GM18508 (cell line): ENCODE measurements around the gene MN1.

Experiments
- ATAC-seq: cut with Tn5 transposase; IDR thresholded peaks from one replicate; pipeline ENCODE4 v1.9.1; 2021; ENCODE audit warnings: moderate number of reproducible peaks; ENCODE audit not compliant: insufficient read depth, unreplicated experiment

MN1 gene

GRCh38 chr22:27801616-27802345 lies at the start of gene MN1:
Gene MN1, minus strand, starts transcription at chr22:27801756. Its CDS starts 1,213 bp downstream, at chr22:27800543.
- ATAC-seq: no peak

DNA sequence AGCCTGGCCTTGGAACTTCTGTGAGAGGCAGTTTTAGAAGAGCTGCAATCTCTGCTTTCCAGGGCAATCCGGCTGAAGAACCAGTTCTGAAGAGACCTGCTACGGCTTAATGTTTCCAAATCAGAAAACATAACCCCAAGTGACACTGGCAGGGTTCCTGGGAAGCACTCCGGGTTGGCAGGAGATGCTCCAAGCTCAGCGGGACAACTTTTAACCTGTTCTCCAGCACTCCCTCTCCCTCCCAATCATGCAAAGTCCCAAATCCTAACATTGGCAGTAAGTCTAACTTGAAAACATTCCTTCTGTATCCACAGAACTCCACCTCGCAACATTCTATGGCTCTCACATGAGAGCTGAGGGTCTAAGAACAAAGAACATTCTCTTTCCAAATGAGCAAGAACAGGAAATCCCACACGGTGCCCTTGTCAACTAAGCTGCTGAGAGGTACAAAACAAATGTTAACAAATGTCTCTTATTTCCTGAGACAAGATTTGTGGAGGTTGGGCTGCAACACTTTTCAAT lies 48.5 kb upstream of the MN1 start:
- no peak for ATAC-seq

DNA sequence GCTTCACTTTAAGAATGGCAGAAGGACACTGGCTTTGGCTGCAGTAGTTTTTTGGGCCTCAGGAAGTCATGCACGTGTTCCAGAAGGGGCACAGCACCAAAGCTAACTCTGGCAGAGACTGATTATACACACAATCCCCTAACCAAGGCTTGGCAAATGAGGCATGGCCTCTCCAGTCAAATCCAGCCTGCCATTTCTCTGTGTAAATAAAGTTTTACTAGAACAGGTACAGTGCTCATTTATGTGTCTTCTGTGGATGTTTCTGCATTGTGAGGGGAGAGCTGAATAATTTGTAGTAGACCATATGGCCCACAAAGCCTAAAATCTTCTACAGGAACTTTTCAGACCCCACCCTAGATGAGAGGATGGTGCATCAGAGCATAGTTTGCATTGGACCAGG lies 46.4 kb upstream of the MN1 start:
- ATAC-seq: no peak

- ATAC-seq: no peak
Observed at GRCh38 chr22:27846910-27847309, 45.4 kb upstream of the MN1 start.

DNA sequence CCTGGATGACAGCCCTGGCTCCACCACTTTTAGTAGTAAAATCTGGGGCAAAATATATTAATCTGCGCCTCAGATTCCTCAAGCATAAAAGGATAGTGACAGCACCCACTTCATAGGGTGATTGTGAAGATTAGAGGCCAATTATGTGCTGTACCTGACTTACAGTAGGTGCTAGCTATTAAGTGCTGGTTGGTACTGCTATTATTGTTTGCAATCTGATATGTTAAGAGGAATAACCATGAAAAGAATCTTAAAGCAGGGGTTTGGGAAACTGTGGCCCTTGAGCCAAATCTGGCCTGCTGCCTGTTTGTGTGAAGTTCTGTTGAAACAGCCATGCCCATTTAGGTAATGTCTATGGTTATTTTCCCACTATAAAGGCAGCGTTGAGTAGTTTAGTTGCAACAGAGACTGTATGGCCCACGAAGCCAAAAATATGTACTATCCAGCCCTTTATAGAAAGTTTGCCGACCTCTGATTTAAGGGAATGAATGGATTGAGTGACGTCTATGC lies 44.7 kb upstream of the MN1 start:
- ATAC-seq: no peak

DNA sequence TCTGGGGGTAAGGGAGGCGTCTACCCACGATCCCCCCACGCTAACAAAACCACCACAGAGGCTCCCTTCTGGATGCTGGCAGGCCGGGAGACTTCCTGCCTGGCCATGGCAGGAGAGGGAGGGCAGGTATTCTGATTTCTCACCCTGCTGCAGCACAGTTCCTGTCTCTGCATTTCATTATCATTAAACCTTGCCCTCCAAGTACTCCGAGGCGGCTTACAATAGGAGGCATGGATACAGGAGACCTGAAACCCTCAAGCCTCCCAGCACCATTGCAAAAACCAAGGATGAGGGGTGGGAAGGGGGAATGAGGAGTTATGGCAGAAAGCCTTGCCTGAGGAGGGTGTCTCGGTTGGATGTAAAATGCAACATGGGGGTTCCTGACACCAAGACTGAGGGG lies 44.1 kb upstream of the MN1 start:
- ATAC-seq: no peak

DNA sequence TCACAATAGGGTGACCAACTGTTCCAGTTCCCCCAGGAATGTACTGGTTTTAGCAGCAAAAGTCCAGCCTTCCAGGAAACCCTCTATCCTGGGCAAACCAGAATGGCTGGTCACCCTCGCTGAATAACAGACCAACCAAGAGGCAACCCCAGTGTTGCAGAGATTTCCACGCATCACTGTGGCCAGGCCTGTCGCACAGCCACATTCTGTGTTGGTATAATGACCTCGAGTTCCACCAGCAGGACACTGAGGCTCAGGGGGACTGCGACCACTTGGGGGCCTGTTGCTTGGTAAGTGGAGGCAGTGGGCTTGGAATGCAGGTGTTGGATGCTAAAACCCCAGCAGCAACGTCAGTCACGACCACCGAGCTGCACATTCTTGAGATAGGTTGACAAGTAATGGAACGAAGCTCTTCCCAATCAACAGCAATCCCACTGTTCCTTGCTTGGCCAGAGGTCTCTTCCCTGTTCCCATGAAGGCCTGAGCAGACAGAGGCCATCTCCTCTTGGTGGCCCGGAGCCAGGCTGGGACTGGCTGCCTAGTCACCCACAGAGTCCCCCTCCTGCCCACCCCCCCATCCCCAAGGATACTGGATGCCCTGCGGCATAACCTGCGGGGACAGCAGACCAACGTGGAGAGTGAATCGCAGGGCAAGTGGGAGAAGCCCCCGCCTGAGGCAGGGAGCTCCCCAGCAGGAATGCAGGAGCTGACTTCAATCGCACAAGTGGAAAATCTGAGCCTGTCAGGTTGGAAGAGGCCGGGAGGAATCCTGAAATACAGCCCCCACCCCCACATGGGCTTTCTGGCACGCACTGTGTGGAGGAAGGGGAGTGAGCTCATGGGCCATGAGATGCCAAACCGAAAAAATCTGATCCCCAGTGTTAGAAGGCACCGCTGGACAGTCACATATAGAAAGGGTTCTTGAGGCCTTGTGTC lies 43.4 kb upstream of the MN1 start:
- no peak for ATAC-seq

DNA sequence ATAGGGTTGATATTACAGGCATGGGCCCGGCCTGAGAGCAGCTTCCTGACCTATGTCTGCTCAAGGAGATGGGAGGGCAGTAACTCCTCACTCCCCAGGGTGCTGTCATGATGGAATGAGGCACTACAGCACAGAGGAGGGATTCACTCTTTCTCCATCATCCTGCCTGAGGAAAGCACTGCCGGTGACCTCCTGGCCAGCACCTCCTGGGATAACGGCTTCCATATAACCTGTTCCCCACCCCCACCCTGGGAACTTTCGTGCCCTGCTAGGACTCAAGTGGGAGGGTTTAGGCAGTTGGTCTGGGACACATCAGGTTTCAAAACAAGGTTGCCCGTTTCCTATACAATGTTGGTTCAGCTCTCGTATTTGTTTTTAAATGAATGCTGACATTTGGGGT lies 42.7 kb upstream of the MN1 start:
- ATAC-seq: no peak

- ATAC-seq: no peak
Observed at GRCh38 chr22:27843441-27843840, 41.9 kb upstream of the MN1 start.

GRCh38 chr22:27842669-27843431 lies 41.3 kb upstream of the MN1 start:
- no peak for ATAC-seq

DNA sequence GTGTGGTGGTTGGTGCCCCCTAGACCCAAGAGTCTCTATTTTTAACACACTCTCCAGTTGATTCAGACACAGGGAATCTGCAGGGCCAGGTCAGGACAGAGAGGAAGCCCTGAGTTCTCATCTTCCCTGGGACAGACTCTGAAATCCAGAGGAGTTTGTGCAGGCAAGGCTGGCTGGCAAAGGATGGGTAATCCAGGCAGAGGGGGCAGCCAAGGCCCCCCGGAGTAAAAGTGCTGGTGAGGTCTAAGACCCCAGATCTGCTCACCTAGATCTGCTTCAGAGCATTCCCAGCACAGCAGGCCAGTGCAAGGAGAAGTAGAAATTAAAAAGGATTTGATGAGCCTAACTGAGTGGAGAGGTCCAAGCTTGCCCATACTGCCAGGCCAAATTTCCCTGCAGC lies 40.6 kb upstream of the MN1 start:
- no peak for ATAC-seq

DNA sequence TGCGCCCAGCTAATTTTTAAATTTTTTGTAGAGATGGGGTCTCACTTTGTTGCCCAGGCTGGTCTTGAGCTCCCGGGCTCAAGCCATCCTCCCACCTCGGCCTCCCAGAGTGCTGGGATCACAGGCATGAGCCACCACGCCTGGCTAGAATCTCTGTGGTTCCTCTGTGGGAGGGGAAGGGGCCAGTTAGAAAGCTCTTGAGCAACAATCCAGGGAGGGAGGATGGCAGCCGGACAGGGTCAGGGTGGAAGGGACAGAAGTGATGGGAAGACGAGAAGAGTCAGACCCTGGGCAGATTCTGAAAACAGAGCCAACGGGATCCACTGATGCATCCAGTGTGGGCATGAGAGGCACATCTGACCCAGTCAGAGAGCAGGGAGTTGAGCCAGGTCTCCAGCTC lies 38.9 kb upstream of the MN1 start:
- no peak for ATAC-seq

DNA sequence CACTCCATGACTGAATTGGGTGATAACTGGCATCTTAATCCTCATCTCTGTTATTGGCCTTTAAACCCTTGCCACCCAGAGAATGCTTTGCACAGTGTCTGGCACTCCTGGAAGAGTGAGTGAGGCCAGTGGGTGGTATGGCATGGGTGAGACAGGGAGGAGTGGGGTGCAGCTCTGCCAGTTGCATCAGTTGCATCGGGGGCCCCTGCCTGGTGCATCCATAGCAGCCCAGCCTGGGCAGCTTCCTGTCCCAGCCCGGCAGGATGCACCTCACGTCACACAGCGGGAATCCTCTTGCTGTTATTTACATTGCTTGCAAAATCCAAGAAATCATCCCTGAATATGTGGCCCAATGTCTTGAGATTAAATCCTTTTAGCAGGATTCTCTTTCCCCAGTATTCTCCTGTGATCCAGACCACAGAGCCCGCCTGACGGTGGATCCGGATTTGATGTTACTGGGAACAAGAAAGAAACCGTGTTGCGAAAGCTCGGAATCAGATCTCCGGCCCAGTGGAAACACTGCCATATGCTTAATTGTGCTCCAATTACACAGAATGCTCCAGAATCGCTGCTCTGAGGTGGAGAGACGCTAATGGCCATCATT lies 37.6 kb upstream of the MN1 start:
- ATAC-seq: no peak

GRCh38 chr22:27836181-27836580 lies 34.6 kb upstream of the MN1 start:
- ATAC-seq: no peak

- ATAC-seq: no peak
Observed at GRCh38 chr22:27835446-27835845, 33.9 kb upstream of the MN1 start.

- ATAC-seq: no peak
Observed at GRCh38 chr22:27834364-27835185, 33.0 kb upstream of the MN1 start.

- no peak for ATAC-seq
Observed at GRCh38 chr22:27833803-27834202, 32.2 kb upstream of the MN1 start.

DNA sequence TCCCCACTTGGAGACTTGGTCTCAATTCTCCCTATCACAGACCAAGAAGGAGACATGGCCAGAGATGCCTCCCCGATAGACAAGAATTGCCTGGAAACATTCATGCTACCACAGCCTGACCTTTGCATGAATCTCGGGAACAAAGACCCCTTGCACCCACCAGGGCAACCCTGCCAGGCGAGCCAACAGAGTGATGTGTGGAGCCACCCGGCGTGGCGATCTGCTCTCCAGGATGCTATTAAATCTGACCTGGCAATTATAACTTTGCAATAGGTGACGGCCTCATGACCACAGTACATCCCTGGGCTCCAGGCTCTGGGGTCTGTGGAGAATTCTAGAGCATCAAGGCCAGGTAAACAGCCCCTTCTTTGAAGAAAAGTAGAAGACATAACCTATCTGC lies 31.1 kb upstream of the MN1 start:
- no peak for ATAC-seq

DNA sequence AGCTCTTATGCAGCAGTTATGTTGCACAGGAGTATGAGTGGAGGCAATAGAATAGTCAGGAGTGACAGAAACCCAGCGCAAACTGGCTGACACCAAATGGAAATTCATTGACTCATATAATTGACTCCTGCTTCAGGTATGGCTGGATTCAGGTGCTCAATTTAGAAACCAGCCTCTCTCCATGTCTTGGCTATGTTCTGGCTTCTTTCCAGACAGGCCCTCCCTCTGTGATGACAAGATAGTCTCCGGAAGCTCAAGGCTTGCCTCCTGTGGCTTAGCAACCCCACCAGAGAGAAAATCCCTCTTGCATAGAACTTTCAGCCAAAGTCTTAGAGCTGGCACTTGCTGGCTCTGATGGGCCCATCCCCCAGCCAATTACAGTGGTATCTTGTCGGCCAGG lies 28.1 kb upstream of the MN1 start:
- ATAC-seq: no peak
